ENCODE measurements around the gene PLXNA4.

The PLXNA4 gene

DNA sequence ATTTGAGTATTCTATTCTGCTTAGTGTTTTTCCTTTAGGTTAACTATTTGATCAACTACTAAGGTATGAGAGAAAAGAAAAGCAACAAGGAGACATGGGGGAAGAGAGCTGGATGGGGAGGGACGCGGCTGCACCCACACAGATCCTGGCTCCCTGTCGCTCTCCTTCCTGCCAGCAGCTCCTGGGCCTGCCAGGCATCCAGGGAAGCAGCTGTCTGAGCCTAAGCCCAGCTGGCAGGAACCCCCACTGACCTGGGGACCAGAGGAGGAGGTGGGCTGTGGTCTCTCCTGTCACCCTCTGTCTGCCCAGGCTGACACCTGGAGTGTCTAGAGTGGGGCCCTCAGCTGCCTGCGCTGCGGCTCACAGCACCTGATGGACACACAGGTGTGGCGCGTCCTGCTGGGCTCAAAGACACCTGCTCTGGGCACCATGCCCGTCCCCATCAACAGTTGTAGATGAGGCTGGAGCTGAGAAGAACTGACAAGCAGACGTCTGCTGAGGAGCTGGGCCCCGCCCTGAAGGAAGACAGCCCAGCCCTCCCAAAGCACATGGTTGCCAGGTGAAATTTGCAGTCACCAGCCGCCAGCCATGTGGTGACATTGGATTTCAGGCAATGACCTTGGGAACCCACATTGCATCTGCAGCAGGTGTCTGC, 207.9 kb downstream of the PLXNA4 start:
- DNase-seq (ENCODE audit: low spot score) = no peak
- TF ChIP-seq, protein P1, sequence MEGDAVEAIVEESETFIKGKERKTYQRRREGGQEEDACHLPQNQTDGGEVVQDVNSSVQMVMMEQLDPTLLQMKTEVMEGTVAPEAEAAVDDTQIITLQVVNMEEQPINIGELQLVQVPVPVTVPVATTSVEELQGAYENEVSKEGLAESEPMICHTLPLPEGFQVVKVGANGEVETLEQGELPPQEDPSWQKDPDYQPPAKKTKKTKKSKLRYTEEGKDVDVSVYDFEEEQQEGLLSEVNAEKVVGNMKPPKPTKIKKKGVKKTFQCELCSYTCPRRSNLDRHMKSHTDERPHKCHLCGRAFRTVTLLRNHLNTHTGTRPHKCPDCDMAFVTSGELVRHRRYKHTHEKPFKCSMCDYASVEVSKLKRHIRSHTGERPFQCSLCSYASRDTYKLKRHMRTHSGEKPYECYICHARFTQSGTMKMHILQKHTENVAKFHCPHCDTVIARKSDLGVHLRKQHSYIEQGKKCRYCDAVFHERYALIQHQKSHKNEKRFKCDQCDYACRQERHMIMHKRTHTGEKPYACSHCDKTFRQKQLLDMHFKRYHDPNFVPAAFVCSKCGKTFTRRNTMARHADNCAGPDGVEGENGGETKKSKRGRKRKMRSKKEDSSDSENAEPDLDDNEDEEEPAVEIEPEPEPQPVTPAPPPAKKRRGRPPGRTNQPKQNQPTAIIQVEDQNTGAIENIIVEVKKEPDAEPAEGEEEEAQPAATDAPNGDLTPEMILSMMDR (IDR thresholded peaks at IDR 0.05; ENCODE audit: extremely low read depth, missing control alignments) = no peak

DNA sequence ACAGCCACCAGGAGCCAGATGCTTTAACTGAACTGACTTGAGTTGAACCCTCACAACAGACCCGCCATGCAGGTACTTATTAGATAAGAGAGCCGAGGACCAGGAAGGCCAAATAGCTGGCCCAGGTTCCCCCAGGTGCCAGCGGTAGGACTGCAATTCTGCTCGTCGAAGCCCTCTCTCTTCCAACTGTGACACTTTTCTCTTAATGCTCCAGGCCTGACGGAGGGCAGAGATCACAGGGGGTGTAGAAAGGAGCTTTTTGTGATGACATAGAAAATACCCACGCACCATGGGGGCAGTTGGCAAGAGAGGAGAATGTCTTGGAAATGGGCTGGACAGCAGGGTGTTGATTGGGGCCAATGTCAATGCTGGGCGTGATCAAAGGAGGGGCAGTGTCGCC, 208.5 kb downstream of the PLXNA4 start:
- TF ChIP-seq, protein P1 (IDR thresholded peaks at IDR 0.05; ENCODE audit: extremely low read depth, missing control alignments) = no peak
- no peak for DNase-seq (ENCODE audit: low spot score)

DNA sequence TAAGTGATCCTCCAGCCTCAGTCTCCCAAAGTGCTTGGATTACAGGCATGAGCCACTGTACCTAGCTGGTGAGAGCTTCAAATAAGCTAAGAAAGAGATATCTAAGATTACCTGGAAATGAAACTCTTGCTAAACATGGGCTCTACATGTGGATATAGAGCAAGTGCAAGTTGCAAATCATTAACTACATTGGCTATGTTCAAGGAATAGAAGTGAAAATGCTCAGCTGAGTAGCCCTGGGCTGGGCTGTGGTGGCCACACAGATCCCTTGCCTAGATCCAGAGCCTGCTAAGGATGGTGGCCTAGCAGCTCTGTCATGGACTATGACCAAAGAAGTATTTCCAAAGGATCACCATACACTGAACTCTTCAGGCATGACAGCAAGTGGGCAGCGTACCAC, 209.3 kb downstream of the PLXNA4 start:
- TF ChIP-seq, protein P1 (IDR thresholded peaks at IDR 0.05; ENCODE audit: extremely low read depth, missing control alignments) = no peak
- DNase-seq (ENCODE audit: low spot score) = no peak

DNA sequence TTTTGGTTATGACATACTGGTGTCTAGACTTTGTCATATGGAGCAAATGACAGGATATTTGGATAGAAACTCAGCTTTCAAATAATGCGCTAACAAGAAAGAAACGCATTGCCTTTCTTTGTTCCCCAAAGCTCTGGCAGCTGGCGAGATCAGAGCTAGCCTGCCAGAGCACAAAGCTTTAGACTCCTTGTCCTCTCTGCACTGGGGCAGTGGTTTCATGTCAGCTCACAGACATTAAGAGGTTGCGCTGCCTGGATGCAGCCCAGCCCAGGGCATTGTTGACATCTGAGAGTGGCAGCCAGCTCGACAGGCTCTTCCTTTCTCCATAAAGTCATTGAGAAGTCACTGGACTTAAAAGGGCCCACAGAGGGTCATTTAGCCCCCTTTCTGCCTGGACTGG, 212.0 kb downstream of the PLXNA4 start:
- no peak for DNase-seq (ENCODE audit: low spot score)
- TF ChIP-seq, protein P1 (IDR thresholded peaks at IDR 0.05; ENCODE audit: extremely low read depth, missing control alignments) = no peak

GRCh38 chr7:132362059-132362458, 214.2 kb downstream of the PLXNA4 start:
- DNase-seq (ENCODE audit: low spot score) = no peak
- TF ChIP-seq, protein P1 (IDR thresholded peaks at IDR 0.05; ENCODE audit: extremely low read depth, missing control alignments) = no peak

GRCh38 chr7:132361146-132361545, 215.1 kb downstream of the PLXNA4 start:
- TF ChIP-seq, protein P1 (IDR thresholded peaks at IDR 0.05; ENCODE audit: extremely low read depth, missing control alignments) = no peak
- no peak for DNase-seq (ENCODE audit: low spot score)

DNA sequence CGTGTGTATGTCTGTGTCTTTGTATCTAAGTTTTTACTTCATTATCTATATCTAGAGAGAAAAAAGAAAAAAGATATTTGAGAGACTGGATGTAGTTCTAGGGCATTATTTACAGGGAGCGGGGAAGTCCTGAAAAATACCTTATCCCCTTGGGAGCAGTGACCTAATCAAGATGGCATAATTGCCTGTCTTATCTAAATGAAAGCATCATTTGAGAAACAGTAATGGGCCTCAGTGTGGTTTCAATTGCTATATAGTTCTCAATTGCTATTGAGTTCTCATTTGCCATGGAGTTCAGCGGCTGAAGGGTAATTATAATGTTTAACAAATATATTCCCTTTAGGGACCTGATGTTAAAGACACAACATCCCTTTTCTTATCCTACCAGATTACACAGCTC, 216.5 kb downstream of the PLXNA4 start:
- TF ChIP-seq, protein P1 (IDR thresholded peaks at IDR 0.05; ENCODE audit: extremely low read depth, missing control alignments) = no peak
- no peak for DNase-seq (ENCODE audit: low spot score)

All from GM20000 (cell line).